HEK293T (cell line): Measurements from ENCODE around the gene DOCK1.

Experiments used
- CTCF ChIA-PET: fragments of 350-600 bp; formaldehyde crosslinking; extraction: SDS; loops from one replicate; lab custom pipeline; 2021; ENCODE audit warnings: antibody characterized with exemption, inconsistent platforms; lab: Yijun Ruan, JAX
- POLR2A ChIA-PET: fragments of 350-600 bp; formaldehyde crosslinking; extraction: SDS; loops from one replicate; lab custom pipeline; 2020; ENCODE audit warnings: antibody characterized with exemption, inconsistent platforms; lab: Yijun Ruan, JAX
- DNase-seq: peaks from one replicate; pipeline ENCODE4 v3.0.0; 2012; ENCODE audit warnings: mixed read lengths; ENCODE audit errors: extremely low spot score
- ARNT ChIP-seq: fragments of 450-650 bp; IDR thresholded peaks from 2 replicates; pipeline ENCODE4 v1.6.1; 2017; ENCODE audit warnings: mild to moderate bottlenecking
- BHLHE40 ChIP-seq: fragments of 450-650 bp; IDR thresholded peaks from 2 replicates; pipeline ENCODE4 v1.6.1; 2016; ENCODE audit warnings: mild to moderate bottlenecking, moderate library complexity, borderline replicate concordance
- CTBP1 ChIP-seq: fragments of 450-650 bp; IDR thresholded peaks from 2 replicates; pipeline ENCODE4 v1.6.1; 2016; ENCODE audit warnings: borderline replicate concordance
- ELF4 ChIP-seq: fragments of 450-650 bp; IDR thresholded peaks from 2 replicates; pipeline ENCODE4 v1.6.1; 2017; ENCODE audit warnings: antibody characterized with exemption
- FOXA1 ChIP-seq: fragments of 450-650 bp; IDR thresholded peaks from 2 replicates; pipeline ENCODE4 v1.6.1; 2016; ENCODE audit warnings: mild to moderate bottlenecking
- FOXK2 ChIP-seq: fragments of 450-650 bp; IDR thresholded peaks from 2 replicates; pipeline ENCODE4 v1.6.1; 2016; ENCODE audit warnings: mild to moderate bottlenecking
- FOXM1 ChIP-seq: fragments of 450-650 bp; IDR thresholded peaks from 2 replicates; pipeline ENCODE4 v1.6.1; 2017; ENCODE audit warnings: mild to moderate bottlenecking, borderline replicate concordance
- HDGF ChIP-seq: fragments of 450-650 bp; IDR thresholded peaks from 2 replicates; pipeline ENCODE4 v1.6.1; 2017; ENCODE audit warnings: antibody characterized with exemption, borderline replicate concordance
- L3MBTL2 ChIP-seq: fragments of 450-650 bp; conservative IDR thresholded peaks from 2 replicates; pipeline ENCODE4 v1.6.1; 2016; ENCODE audit warnings: mild to moderate bottlenecking
- LEF1 ChIP-seq: fragments of 450-650 bp; IDR thresholded peaks from 2 replicates; pipeline ENCODE4 v1.6.1; 2017; ENCODE audit warnings: mild to moderate bottlenecking, borderline replicate concordance
- NFRKB ChIP-seq: fragments of 450-650 bp; IDR thresholded peaks from 2 replicates; pipeline ENCODE4 v1.6.1; 2016; ENCODE audit warnings: mild to moderate bottlenecking, moderate library complexity
- PKNOX1 ChIP-seq: fragments of 450-650 bp; IDR thresholded peaks from 2 replicates; pipeline ENCODE4 v1.6.1; 2016
- SP1 ChIP-seq: fragments of 450-650 bp; IDR thresholded peaks from 2 replicates; pipeline ENCODE4 v1.6.1; 2017
- SUZ12 ChIP-seq: fragments of 450-650 bp; IDR thresholded peaks from 2 replicates; pipeline ENCODE4 v1.6.1; 2016; ENCODE audit warnings: mild to moderate bottlenecking
- TARDBP ChIP-seq: fragments of 450-650 bp; IDR thresholded peaks from 2 replicates; pipeline ENCODE4 v1.6.1; 2016
- ZNF384 ChIP-seq: fragments of 450-650 bp; IDR thresholded peaks from 2 replicates; pipeline ENCODE4 v1.6.1; 2016

DOCK1 gene

GRCh38 chr10:127391875-127392274 is 486.6 kb downstream of the DOCK1 start:
- ChIA-PET CTCF (no interaction called here), POLR2A (no interaction called here)
- DNase-seq = no peak
- TF ChIP-seq FOXM1 = no peak
- TF ChIP-seq NFRKB = no peak
- TF ChIP-seq FOXK2 = no peak
- TF ChIP-seq BHLHE40 = no peak
- no peak for TF ChIP-seq TARDBP
- no peak for TF ChIP-seq L3MBTL2

GRCh38 chr10:127392351-127393235 is 487.4 kb downstream of the DOCK1 start:
- CTCF ChIA-PET = no interaction called here
- no peak for DNase-seq
- TF ChIP-seq ELF4 (no peak), CTBP1 (no peak), FOXA1 (no peak), L3MBTL2 (no peak), TARDBP (no peak), HDGF (no peak), LEF1 (no peak), BHLHE40 (no peak), NFRKB (no peak), PKNOX1 (no peak), ARNT (no peak), FOXM1 (no peak), SUZ12 (no peak)
- POLR2A ChIA-PET = no interaction called here

- POLR2A ChIA-PET = no interaction called here
- TF ChIP-seq ELF4 = no peak
- TF ChIP-seq L3MBTL2 = no peak
- TF ChIP-seq ARNT = no peak
- no peak for TF ChIP-seq SP1
- TF ChIP-seq CTBP1 = no peak
- TF ChIP-seq SUZ12 = no peak
- no peak for TF ChIP-seq TARDBP
- TF ChIP-seq PKNOX1 = no peak
- TF ChIP-seq FOXK2 = no peak
- no peak for TF ChIP-seq HDGF
- no peak for TF ChIP-seq LEF1
- no peak for TF ChIP-seq ZNF384
- TF ChIP-seq FOXA1 = no peak
- TF ChIP-seq NFRKB = no peak
- no peak for TF ChIP-seq FOXM1
- DNase-seq = no peak
- CTCF ChIA-PET = no interaction called here
Measured at GRCh38 chr10:127398140-127398970, 493.1 kb downstream of the DOCK1 start.

- POLR2A ChIA-PET = no interaction called here
- no peak for TF ChIP-seq ELF4
- no peak for TF ChIP-seq ARNT
- TF ChIP-seq HDGF = no peak
- no peak for TF ChIP-seq PKNOX1
- no peak for TF ChIP-seq LEF1
- no peak for TF ChIP-seq NFRKB
- TF ChIP-seq SUZ12 = no peak
- TF ChIP-seq BHLHE40 = no peak
- no peak for TF ChIP-seq TARDBP
- no peak for TF ChIP-seq FOXK2
- no peak for TF ChIP-seq FOXA1
- TF ChIP-seq FOXM1 = no peak
- no peak for TF ChIP-seq CTBP1
- TF ChIP-seq L3MBTL2 = no peak
- TF ChIP-seq ZNF384 = no peak
- CTCF ChIA-PET = interaction anchor here (0.6 kb wide), 1 partner anchor 26 kb away, joined by 3 read pairs; no protein-coding TSS in a partner anchor
- no peak for DNase-seq
Measured at GRCh38 chr10:127398971-127399365, 493.7 kb downstream of the DOCK1 start.

- ChIA-PET POLR2A (no interaction called here), CTCF (interaction anchor here (0.6 kb wide), 1 partner anchor 25 kb away, joined by 3 read pairs; no protein-coding TSS in a partner anchor)
- TF ChIP-seq SUZ12 (no peak), FOXA1 (no peak), CTBP1 (no peak), PKNOX1 (no peak), FOXK2 (no peak), HDGF (no peak), ARNT (no peak)
- no peak for DNase-seq
Measured at GRCh38 chr10:127399668-127400067, 494.4 kb downstream of the DOCK1 start.
